Measurements from ENCODE around the gene EFTUD2.

DNA sequence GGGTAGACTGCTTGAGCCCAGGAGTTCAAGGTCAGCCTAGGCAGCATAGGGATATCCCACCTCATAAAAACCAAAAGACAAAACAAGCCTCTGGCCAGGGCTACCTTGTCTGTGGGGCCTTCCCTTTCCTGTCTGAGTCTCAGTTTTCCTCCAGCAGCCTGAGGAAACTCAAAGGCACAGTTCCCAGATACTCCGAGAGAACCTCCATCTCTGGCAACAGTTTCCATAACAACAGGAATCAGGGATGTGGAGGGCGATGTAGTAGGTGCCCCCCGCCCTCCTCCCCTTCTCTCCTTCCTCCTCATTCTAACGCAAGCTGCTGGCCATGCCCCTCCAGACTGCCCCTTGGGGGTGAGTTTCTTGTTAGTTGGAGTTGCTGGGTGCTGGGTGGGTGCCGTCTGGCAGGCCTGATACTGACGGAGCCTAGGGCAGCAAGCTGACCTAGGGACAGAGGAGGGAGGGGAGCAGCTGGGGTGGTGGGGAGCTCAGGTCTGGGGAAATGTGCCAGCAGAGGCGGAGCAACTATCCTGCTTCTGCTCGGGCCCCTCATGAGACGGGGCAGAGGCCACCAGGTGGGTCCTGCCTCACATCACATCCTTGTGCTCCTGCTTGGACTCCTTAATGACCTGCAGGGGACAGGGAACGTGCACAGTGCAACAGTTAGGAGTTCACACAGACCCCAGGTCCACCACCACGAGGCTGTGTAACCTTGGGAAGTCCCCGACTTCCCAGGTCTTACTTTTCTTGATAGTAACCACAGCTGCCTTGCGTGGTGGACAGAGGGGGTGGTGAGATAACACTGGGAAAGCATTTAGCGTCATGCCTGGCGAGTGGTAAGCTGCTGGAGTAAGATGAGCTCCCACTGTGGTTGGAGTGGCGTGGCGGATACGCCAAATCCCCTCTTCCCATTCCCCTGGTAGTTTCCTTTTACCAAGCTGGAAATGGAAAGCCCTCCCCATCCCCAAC is 7.8 kb upstream of the EFTUD2 start:
- no peak for TF ChIP-seq ZNF148 (tag by site-specific recombination; IDR thresholded peaks at IDR 0.05; ENCODE audit: borderline replicate concordance)
- no peak for TF ChIP-seq ZNF621 (tag by site-specific recombination; IDR thresholded peaks at IDR 0.05)
- no peak for TF ChIP-seq CTCF (tag by site-specific recombination; IDR thresholded peaks at IDR 0.05)

All from HEK293 (cell line).